Esophagus muscularis mucosa (tissue), 2 donors: Measurements from ENCODE around the gene GREB1.

ENCODE experiments used
- POLR2A ChIP-seq: fragments of 450-650 bp; IDR thresholded peaks from one replicate; pipeline ENCODE4 v1.6.1; 2017; ENCODE audit warnings: antibody characterized with exemption, moderate library complexity, mild to moderate bottlenecking, low read depth
- POLR2AphosphoS5 ChIP-seq, 2 donors: sonication (generic); formaldehyde crosslinking; IDR thresholded peaks; one replicate each; pipeline ENCODE4 v1.6.1; 2017; ENCODE audit warnings: antibody characterized with exemption in 2 of 2

DNA sequence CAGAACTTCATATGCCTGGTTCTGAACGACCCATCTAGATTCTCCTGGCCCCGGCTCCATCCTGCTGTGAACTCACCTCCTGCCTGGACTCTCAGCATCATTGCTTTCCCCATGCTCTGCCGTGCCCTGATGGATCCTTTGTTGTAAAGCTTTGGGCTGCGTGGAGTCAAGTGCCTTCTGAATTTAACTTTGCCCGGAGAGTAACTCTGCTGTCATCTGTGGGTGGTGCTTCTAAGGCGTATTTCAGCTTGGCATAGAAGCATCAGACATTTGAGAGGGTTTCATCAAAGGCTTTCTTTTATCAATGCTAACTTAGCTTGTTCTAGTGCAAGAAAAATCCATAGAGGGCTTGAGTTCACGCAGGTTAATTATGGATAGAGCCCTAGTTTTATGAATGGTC, 8.1 kb upstream of the GREB1 start:
- TF ChIP-seq POLR2A (no peak), POLR2AphosphoS5 (IDR thresholded peaks at IDR 0.05) (no peak)
